HG03159 (cell line): ENCODE results near the gene SLC24A4.

Experiments
- ATAC-seq: cut with Tn5 transposase; IDR thresholded peaks from one replicate; pipeline ENCODE4 v1.9.1; 2021; ENCODE audit warnings: mild to moderate bottlenecking, moderate library complexity; ENCODE audit not compliant: unreplicated experiment

The SLC24A4 gene

GRCh38 chr14:92494512-92494911 is 171.5 kb downstream of the SLC24A4 start:
- ATAC-seq, result no peak

GRCh38 chr14:92495027-92495426 is 172.1 kb downstream of the SLC24A4 start:
- ATAC-seq, result no peak

GRCh38 chr14:92496191-92496857 is 173.4 kb downstream of the SLC24A4 start:
- ATAC-seq, result no peak

- ATAC-seq, result no peak
These were observed 174.4 kb downstream of the SLC24A4 start for GRCh38 chr14:92497391-92497790.

- ATAC-seq, result no peak
These were observed 176.3 kb downstream of the SLC24A4 start for GRCh38 chr14:92499234-92499633.

GRCh38 chr14:92500491-92500941 is 177.6 kb downstream of the SLC24A4 start:
- no peak for ATAC-seq

- ATAC-seq, result no peak
These were observed 179.0 kb downstream of the SLC24A4 start for GRCh38 chr14:92501891-92502351.

GRCh38 chr14:92502541-92503286 is 179.7 kb downstream of the SLC24A4 start:
- ATAC-seq, result no peak

- no peak for ATAC-seq
These were observed 181.0 kb downstream of the SLC24A4 start for GRCh38 chr14:92503756-92504491.

GRCh38 chr14:92505826-92506225 is 182.9 kb downstream of the SLC24A4 start:
- ATAC-seq, result no peak

- no peak for ATAC-seq
These were observed 183.3 kb downstream of the SLC24A4 start for GRCh38 chr14:92506231-92506630.

GRCh38 chr14:92507174-92507768 is 184.3 kb downstream of the SLC24A4 start:
- ATAC-seq, result no peak

GRCh38 chr14:92510972-92511371 is 188.0 kb downstream of the SLC24A4 start:
- ATAC-seq, result no peak

- ATAC-seq, result no peak
These were observed 188.7 kb downstream of the SLC24A4 start for GRCh38 chr14:92511453-92512238.

- ATAC-seq, result no peak
These were observed 189.8 kb downstream of the SLC24A4 start for GRCh38 chr14:92512807-92513203.

GRCh38 chr14:92513204-92513965 is 190.4 kb downstream of the SLC24A4 start, which contains the start of gene RIN3:
TSS of gene RIN3 (plus strand) at chr14:92513781. CDS start at chr14:92513933, 152 bp downstream.
- peak; percentile 58 for ATAC-seq

- peak; percentile 34 for ATAC-seq
These were observed 191.2 kb downstream of the SLC24A4 start for GRCh38 chr14:92513966-92514843.

GRCh38 chr14:92514844-92515514 is 192.0 kb downstream of the SLC24A4 start:
- no peak for ATAC-seq
